GM12873 (cell line): ENCODE data around the gene GLI2.

Experiments used
- TF ChIP-seq, protein P1 (sequence below): IDR thresholded peaks from 2 replicates; pipeline ENCODE4 v1.5.1; 2012; ENCODE audit warnings: low read depth, mild to moderate bottlenecking, moderate library complexity, low read length, control low read depth; ENCODE audit not compliant: insufficient read depth; ENCODE audit errors: missing control alignments

The GLI2 gene

DNA sequence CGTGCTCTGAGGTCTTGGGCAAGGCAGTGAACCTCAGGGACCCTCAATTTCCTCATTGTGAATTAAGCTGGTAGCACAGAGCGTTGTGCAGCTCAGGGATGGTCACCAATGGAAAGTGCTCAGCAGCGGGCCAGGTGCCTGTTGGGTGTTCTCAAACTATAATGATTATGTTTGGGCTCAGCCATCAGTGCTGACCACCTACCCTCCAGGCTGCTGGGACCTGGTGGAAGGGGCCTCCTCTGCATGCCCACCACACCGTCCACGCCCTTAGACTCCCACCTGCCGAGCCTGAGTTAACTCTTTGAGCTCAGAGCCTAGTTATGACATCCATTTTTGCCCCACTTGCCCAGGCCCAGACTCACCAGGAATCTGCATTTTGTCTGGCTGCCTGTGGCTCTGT lies 35.0 kb downstream of the GLI2 start:
- TF ChIP-seq, protein P1, sequence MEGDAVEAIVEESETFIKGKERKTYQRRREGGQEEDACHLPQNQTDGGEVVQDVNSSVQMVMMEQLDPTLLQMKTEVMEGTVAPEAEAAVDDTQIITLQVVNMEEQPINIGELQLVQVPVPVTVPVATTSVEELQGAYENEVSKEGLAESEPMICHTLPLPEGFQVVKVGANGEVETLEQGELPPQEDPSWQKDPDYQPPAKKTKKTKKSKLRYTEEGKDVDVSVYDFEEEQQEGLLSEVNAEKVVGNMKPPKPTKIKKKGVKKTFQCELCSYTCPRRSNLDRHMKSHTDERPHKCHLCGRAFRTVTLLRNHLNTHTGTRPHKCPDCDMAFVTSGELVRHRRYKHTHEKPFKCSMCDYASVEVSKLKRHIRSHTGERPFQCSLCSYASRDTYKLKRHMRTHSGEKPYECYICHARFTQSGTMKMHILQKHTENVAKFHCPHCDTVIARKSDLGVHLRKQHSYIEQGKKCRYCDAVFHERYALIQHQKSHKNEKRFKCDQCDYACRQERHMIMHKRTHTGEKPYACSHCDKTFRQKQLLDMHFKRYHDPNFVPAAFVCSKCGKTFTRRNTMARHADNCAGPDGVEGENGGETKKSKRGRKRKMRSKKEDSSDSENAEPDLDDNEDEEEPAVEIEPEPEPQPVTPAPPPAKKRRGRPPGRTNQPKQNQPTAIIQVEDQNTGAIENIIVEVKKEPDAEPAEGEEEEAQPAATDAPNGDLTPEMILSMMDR: no peak

DNA sequence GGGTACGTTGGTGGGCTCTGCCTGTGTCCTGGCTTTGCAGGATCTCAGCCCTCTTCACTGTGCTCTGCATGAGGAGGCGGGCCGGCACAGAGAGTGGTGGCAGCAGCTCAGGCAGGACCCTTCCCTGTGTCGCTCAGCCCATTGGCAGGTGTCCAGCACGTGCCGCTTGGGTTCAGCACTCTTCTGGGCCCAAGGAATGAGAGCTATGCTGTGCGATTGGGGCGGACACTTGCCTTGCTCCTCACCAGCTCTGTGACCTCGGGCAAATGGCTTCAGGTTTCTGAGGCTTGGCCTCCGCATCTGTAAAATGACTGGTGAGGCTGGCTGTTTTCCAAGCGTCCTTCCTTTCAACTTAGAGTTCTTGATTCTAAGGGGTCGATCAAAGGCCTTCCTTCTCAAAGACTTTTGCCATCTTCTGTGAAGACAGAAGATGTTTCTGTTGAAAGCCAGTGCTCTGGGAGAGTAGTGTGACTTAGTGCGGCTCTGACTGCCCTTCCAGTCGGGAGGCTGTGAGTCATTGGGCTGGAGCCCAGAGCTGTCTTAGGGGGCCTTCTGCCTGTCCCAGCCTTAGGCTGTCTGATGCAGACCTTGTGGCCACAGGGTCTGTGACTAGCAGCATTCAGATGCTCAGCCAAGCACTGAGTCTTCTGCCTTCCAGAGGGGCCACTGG lies 35.6 kb downstream of the GLI2 start:
- TF ChIP-seq, protein P1: no peak

DNA sequence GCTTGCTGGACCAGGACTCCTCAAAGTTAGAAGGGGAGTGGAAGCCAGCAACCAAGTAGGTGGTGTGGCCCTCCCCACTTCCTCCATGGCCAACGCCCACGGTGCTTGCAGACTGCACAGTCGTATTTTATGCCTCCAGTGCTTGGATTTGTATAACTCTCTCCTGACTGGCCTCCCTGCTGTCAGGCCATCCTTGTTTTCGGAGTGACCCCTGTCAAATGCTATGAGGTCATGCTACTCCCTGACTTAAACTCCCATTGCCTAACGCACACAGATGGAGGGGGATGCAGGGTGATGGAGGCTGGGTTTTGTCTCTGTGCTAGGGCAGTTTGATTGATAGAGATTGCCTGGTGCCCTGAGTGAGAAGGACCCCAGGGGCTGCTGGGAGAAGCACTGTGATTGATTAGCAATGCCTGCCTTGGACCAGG lies 36.1 kb downstream of the GLI2 start:
- TF ChIP-seq, protein P1: no peak

DNA sequence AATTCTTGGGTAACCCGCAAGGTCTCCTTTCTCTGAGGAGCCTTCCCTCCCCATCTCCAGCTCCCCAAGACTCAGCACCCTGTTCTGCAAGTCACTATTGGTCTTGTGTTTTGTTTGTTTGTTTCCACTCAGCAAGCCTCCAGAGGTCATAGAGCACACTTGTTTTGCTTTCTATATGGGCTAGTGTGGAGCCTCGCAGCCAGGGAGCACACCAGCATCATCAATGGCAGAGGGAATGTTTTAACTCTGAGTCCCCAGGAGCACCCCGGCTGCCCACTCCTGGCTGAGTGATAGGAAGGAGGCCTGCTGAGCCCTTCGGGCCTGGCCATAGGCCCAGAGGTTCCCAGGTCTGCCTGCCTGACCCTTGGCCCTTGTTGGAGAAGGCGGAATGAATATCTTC lies 36.6 kb downstream of the GLI2 start:
- TF ChIP-seq, protein P1: no peak

DNA sequence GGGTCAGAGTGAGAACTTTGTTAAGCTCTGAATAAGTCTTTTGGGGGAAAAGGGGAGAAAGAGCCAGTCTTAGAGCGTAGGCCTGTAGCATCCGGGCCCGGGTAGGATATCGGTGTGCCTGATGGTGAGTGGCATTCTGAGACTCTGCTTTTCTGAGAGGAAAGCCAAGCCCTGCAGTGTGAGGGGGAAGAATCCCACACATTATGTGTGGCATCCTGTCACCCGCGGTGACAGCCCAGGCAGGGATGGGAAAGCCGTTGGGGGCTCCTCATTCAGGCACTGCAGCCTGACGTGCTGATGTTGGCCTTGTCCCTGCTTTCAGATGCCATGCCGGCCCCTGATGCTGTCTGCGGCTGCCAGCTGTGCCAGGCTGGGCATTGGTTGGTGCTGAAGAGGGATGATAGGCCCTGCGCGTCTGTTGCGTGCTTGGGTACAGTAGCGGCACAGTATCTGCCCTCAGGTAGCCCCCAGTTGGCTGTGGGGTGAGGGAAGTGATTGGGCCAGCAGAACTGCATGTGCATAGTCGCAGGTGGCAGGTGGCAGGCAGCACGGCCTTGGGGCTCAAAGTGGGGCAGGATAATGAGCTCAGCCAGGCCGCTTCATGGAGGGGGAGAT lies 37.6 kb downstream of the GLI2 start:
- TF ChIP-seq, protein P1: no peak

DNA sequence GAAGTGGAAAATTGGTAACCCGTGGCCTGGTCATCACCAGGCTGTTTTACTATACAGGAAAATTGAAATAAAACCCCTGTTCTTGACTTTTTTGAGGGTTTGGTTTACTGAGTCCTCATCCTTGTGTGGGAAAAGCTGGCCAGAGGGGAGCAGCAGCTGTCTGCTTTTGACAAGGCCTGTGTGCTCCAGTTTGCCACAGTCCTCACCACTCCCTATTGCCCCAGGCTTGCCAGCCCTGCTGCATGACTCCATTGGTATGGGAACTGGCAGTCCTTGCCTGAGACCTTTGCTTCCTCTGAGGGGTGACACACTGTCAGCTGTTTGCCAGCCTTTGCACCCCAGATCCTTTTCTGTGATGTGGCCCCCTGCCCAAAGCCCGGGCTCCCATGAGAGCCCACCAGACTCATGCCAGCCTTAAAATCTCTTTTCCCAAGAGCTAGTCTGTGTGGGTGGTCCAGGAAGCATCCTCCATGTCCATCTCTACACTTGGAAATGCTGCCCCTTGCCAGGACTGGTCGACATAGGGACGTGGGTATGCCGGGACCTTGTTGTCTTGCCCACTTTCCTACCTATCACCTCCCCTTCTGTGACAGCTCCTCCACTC lies 39.0 kb downstream of the GLI2 start:
- TF ChIP-seq, protein P1: no peak

DNA sequence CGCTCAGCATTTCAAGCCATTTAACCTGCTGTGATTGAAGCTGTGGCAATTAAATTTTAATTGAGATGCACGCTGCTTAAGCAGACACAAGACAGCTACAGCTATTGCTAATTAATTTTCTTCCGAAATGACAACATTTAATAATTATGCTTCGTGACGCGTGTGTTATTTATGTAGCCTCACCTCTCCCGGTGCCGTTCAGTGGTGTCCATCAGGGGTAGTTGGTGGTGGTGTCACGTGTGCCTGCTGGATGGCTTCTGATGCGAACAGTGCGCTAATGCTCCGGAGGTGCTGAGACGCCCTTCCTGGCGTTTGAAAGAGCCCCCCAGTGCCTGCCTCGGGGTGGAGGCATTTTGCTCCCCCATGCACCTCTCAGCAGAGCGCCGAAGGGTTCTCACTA lies 39.5 kb downstream of the GLI2 start:
- TF ChIP-seq, protein P1: no peak
